T-helper 1 cell (primary cell): ENCODE data around the gene IHH.

Source experiments
- DNase-seq, 5 donors: peaks; one replicate each; pipeline ENCODE4 v3.0.0-alpha.2; 2012 to 2020

IHH gene

GRCh38 chr2:219018286-219018685, 42.4 kb downstream of the IHH start:
- DNase-seq: no peak

GRCh38 chr2:219017201-219017931, 43.4 kb downstream of the IHH start:
- DNase-seq: no peak

GRCh38 chr2:219016721-219017120, 44.0 kb downstream of the IHH start:
- DNase-seq: no peak

- no peak for DNase-seq
These were observed 49.8 kb downstream of the IHH start for GRCh38 chr2:219010873-219011272.

GRCh38 chr2:219010162-219010756, 50.5 kb downstream of the IHH start:
- no peak for DNase-seq

GRCh38 chr2:219009294-219009693, 51.4 kb downstream of the IHH start:
- DNase-seq: no peak
